Ishikawa (cell line): ENCODE measurements around the gene KRT33B.
"Not testable (repeated sequence)": the region's sequence is repeated elsewhere in the genome, so short reads cannot be mapped to it uniquely, and the experiment has no call there.

Source experiments
- EGR1 ChIP-seq: IDR thresholded peaks from 2 replicates; pipeline ENCODE4 v1.6.1; 2012
- EP300 ChIP-seq: IDR thresholded peaks from 2 replicates; pipeline ENCODE4 v1.6.1; 2012; ENCODE audit warnings: borderline replicate concordance
- FOXM1 ChIP-seq: IDR thresholded peaks from 2 replicates; pipeline ENCODE4 v1.6.1; 2012; ENCODE audit warnings: low read depth, borderline replicate concordance
- RAD21 ChIP-seq: IDR thresholded peaks from 2 replicates; pipeline ENCODE4 v1.6.1; 2012; ENCODE audit warnings: low read depth
- TAF1 ChIP-seq: IDR thresholded peaks from 2 replicates; pipeline ENCODE4 v1.6.1; 2012; ENCODE audit warnings: low read depth, mild to moderate bottlenecking
- TEAD4 ChIP-seq: IDR thresholded peaks from 2 replicates; pipeline ENCODE4 v1.6.1; 2012
- YY1 ChIP-seq: IDR thresholded peaks from 2 replicates; pipeline ENCODE4 v1.6.1; 2012; ENCODE audit warnings: low read depth

- not testable (repeated sequence) for TF ChIP-seq EP300, EGR1, TEAD4, RAD21, YY1, FOXM1, TAF1
Measured at GRCh38 chr17:41381943-41382342, 12.3 kb upstream of the KRT33B start, which contains the start of gene KRT34.
